GM13976 (cell line): ENCODE data around the gene SLC31A2.

Experiments used
- DNase-seq: peaks from one replicate; pipeline ENCODE4 v3.0.0; 2012; ENCODE audit warnings: low spot score
- in situ Hi-C: fragments of 300-500 bp; cut with MboI; formaldehyde crosslinking; loops from one replicate; pipeline ENCODE4 v1.12.0; 2022; ENCODE audit warnings: low sequenced_read_pairs, mixed read lengths, inconsistent platforms; ENCODE audit not compliant: unreplicated experiment
- TF ChIP-seq, protein P1 (sequence below): IDR thresholded peaks from 2 replicates; pipeline ENCODE4 v1.5.1; 2012; ENCODE audit warnings: borderline replicate concordance, mild to moderate bottlenecking; ENCODE audit not compliant: insufficient read depth; ENCODE audit errors: extremely low read depth, missing control alignments, control extremely low read depth

The SLC31A2 gene

DNA sequence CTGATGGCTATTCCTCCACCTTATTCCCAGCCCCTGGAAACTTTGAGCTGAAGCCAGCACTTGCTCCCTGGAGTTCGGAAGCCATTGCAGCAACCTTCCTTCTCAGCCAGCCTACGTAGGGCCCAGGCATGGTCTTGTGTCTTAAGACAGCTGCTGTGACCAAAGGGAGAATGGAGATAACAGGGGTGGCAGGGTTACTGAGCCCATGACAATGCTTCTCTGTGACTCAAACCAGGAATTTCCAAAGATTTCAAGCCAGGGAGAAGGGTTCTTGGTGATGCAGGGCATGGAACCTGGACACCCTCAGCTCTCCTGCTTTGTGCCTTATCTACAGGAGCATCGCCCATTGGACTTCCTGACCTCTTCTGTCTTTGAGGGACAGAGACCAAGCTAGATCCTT, 12.2 kb downstream of the SLC31A2 start:
- TF ChIP-seq, protein P1, sequence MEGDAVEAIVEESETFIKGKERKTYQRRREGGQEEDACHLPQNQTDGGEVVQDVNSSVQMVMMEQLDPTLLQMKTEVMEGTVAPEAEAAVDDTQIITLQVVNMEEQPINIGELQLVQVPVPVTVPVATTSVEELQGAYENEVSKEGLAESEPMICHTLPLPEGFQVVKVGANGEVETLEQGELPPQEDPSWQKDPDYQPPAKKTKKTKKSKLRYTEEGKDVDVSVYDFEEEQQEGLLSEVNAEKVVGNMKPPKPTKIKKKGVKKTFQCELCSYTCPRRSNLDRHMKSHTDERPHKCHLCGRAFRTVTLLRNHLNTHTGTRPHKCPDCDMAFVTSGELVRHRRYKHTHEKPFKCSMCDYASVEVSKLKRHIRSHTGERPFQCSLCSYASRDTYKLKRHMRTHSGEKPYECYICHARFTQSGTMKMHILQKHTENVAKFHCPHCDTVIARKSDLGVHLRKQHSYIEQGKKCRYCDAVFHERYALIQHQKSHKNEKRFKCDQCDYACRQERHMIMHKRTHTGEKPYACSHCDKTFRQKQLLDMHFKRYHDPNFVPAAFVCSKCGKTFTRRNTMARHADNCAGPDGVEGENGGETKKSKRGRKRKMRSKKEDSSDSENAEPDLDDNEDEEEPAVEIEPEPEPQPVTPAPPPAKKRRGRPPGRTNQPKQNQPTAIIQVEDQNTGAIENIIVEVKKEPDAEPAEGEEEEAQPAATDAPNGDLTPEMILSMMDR: no peak
- in situ Hi-C loops: no loop called here
- DNase-seq: no peak

DNA sequence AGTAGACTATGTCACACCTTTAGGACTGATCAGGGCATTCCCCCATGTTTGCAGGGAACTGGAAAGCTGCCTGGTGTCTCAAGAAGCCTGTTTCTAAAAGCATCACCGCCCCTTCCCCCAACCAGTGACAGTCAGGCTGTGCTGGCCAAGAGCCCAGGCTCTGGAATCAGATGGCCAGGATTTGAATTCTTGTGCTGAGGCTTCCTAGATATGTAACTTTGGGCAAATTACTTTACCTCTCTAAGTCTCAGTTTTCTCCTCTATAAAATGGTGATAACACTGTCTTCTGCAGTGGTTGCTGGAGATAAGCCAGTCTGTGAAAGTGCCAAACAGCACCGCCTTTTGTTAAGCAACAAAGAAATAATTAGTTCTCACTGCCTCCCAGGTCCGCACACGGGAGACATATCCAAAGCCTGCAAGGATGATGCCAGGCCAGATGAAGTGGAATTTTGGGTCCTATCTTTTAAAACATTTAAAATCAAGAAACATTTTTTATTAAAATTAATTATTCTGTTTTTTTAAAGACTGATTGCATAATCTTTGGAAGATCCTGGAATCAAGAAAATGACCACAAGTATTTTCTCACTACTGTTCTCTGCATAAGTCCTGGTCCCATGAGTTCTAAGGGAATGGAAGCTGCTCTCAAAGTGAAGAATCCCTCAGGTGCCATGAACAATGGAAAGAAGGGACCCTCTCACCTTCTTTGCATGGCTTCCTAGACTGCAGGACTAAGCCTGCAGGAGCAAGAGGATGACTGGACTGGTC, 13.9 kb downstream of the SLC31A2 start:
- no peak for DNase-seq
- in situ Hi-C loops: no loop called here

DNA sequence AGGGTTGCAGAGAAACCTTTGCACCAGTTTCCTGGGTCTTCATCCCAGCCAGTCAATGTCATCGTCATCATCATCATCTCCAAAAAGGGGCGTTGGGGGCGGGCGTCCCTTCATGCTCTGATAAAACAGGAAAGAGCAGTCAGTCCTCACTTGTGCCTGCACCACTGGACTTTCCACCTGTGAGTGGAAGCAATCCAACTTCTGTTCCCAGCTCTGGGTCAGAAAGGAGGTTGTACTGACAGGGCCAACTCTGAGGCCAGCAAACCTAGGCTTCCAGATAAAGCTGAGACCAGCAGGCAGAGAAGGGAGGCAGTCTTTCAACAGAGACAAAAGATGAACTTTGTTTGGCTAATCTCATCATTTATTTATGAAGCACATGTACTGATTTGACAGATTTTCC, 15.2 kb downstream of the SLC31A2 start:
- no peak for DNase-seq
- TF ChIP-seq, protein P1: no peak
- in situ Hi-C loops: no loop called here

More for the DNA sequence above, 13.9 kb downstream of the SLC31A2 start:
- TF ChIP-seq, protein P1: no peak

DNA sequence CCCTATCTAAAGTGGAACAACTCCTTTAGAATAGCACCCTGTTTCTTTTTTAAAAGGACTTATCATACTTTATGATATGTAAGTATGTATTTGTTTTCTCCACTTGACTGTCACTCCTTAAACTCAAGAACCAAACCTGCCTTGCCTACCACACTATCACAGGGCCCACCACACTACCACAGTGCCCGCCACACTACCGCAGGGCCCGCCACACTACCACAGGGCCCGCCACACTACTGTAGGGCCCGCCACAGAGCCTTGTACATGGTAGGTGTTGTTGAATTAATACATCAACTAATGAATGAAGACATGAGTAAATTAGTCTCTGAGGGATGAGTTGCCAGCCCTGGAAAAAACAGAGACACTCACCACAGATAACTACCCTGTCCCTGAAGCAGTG, 18.0 kb downstream of the SLC31A2 start:
- in situ Hi-C loops: no loop called here
- no peak for DNase-seq
- TF ChIP-seq, protein P1: no peak

DNA sequence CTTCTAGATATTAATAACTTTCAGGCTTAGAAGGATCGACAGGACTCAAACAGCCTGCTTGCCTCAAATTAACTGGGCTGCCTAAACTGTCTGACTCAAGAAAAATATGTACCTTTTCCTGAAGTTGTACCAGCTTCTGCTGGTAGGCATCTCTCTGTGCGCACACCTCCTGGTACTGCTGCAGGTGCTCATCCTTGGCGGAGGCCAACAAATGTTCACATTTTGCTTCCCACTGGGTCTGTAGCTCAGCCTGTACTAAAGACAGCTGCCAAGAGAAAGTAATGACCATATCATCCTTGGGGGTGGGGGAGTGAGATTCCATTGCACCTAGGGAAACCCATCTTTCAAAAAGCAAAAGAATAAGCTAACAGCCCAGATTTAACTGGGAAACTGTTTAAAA, 22.5 kb downstream of the SLC31A2 start:
- in situ Hi-C loops: no loop called here

DNA sequence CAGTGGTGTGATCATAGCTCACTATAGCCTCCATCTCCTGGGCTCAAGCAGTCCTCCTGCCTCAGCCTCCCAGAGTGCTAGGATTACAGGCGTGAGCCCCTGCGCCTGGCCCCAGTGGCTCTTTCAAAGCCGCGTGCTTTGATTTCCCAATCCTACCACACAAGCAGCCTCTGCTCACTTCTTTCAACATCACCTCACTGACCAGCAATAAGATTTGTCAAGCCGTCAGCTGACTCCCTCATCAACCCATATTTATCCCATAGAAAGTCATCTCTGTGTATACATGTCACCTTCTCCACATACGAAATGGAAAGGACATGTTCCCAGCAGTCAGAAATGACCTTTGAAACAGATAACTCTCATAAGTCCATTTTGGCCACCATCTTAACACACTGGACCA, 26.0 kb downstream of the SLC31A2 start:
- TF ChIP-seq, protein P1: no peak
- no peak for DNase-seq
- in situ Hi-C loops: no loop called here

More for the DNA sequence above, 22.5 kb downstream of the SLC31A2 start:
- TF ChIP-seq, protein P1: no peak
- no peak for DNase-seq
